Measurements from ENCODE around the gene DSN1. TPM values are rescaled to one million over a fixed set of nuclear protein-coding genes. Genes with fewer than 3 reads are reported as not detected.

Gene DSN1
- total and polyA plus RNA-seq, 2 donors (not counting 1 experiment from before 2014, with no cell fraction given) = 8.3 to 13.4 TPM

DNA sequence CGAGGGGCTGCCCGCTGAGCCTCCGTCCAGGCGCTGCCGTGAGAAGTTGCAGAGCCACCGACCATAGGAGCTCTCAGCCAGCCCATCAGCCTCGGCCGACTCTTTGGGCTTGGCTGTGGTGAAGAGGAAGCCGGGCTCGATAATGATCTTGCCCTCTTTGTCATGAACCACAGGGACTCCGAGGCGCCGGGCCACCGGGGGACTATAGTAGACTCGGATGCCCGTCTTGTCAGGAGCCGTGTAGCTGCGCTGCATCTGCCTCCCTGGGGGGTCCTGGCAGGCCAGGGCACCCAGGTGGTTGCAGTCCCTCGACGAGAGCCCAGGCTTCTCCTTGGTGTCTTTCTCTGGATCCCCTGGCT is 20.5 kb upstream of the DSN1 start:
- H3K79me2 ChIP-seq (ENCODE audit: control insufficient read depth, insufficient read depth, low read length) = peaks cover 12% of the 10 kb centered on the region
- H4K20me1 ChIP-seq (ENCODE audit: control insufficient read depth, extremely low read depth, insufficient read depth, low read length) = no peaks in the 10 kb centered on the region
- H3K4me3 ChIP-seq (replicated peaks in 1 of 4; ENCODE audit: control extremely low read depth in 1 of 4, insufficient read depth in 1 of 4, low read depth in 3 of 4, low read length in 4 of 4) = no peak overlapping the region
- no peak overlapping the region for H3K4me2 ChIP-seq (ENCODE audit: extremely low read depth, insufficient read depth, low read length)
- H3K36me3 ChIP-seq (ENCODE audit: control insufficient read depth, insufficient read depth, low read length) = peaks cover 40% of the 10 kb centered on the region
- H3K27me3 ChIP-seq (ENCODE audit: control insufficient read depth, insufficient read depth, low read length) = no peaks in the 10 kb centered on the region
- no peak overlapping the region for H2AFZ ChIP-seq (ENCODE audit: low read length)
- DNase-seq (ENCODE audit: low read depth in 2 of 2) = no peak
- H3K9me3 ChIP-seq (ENCODE audit: control insufficient read depth, insufficient read depth, low read depth, low read length) = no peaks in the 10 kb centered on the region
- H3K27ac ChIP-seq (ENCODE audit: insufficient read depth, low read length) = no peak overlapping the region
- no peaks in the 10 kb centered on the region for H3K4me1 ChIP-seq (ENCODE audit: control insufficient read depth, extremely low read depth, insufficient read depth, low read length)
- no peak overlapping the region for H3K9ac ChIP-seq (ENCODE audit: insufficient read depth, low read length)
- TF ChIP-seq EZH2 (IDR thresholded peaks at IDR 0.05; ENCODE audit: low read length, missing control alignments) = no peak
- no peak for TF ChIP-seq CTCF (conservative IDR thresholded peaks at IDR 0.05 in 1 of 2, IDR thresholded peaks at IDR 0.05 in 1 of 2; ENCODE audit: low read depth in 1 of 2, low read length in 2 of 2)

DNA sequence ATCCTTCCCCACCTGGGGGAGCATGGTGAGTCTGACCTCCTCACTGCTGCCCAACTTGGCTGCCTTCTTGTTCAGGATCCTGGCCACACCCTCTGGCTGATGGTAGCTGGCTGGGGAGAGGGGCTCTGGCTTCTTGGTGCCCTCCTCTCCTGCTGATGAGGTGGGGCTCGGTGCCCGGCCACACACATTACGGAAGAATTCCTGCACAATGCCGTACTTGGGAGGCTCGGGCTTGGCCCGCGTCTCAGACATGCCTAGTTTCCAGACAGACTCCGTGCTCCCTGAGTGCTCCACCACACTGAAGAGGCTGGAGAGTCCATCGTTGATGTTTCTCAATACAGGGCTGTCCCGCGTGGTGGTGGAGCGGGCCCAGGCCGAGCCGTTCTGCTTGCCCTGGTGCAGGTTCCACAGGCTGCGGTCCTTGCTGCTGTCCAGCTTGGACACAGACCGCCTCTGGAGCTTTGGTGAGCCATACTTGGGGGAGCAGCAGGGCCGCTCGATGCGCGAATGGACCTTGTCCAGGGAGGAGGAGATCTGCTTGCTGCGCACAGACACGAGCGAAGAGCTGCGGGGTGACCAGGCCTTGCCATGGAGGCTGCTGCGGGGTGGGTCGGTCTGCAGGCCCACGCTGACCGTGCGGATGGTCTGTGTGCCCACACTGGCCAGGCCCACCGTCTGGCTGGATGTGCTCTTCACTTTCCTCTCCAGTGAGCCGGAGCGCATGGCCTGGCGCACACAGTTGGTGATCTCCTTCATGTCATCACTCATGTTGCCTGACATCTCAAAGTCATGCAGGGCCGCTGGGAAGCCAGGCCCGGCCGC is 19.9 kb upstream of the DSN1 start:
- Histone ChIP-seq H3K9me3 (ENCODE audit: control insufficient read depth, insufficient read depth, low read depth, low read length) (no peaks in the 10 kb centered on the region), H3K79me2 (ENCODE audit: control insufficient read depth, insufficient read depth, low read length) (peaks cover 13% of the 10 kb centered on the region), H3K36me3 (ENCODE audit: control insufficient read depth, insufficient read depth, low read length) (peaks cover 39% of the 10 kb centered on the region), H3K9ac (ENCODE audit: insufficient read depth, low read length) (no peak overlapping the region), H3K4me1 (ENCODE audit: control insufficient read depth, extremely low read depth, insufficient read depth, low read length) (no peaks in the 10 kb centered on the region), H4K20me1 (ENCODE audit: control insufficient read depth, extremely low read depth, insufficient read depth, low read length) (no peaks in the 10 kb centered on the region), H3K4me2 (ENCODE audit: extremely low read depth, insufficient read depth, low read length) (no peak overlapping the region), H3K4me3 (replicated peaks in 1 of 4; ENCODE audit: control extremely low read depth in 1 of 4, insufficient read depth in 1 of 4, low read depth in 3 of 4, low read length in 4 of 4) (no peak overlapping the region), H3K27me3 (ENCODE audit: control insufficient read depth, insufficient read depth, low read length) (no peaks in the 10 kb centered on the region), H3K27ac (ENCODE audit: insufficient read depth, low read length) (no peak overlapping the region), H2AFZ (ENCODE audit: low read length) (no peak overlapping the region)
- DNase-seq (ENCODE audit: low read depth in 2 of 2) = no peak
- TF ChIP-seq CTCF (conservative IDR thresholded peaks at IDR 0.05 in 1 of 2, IDR thresholded peaks at IDR 0.05 in 1 of 2; ENCODE audit: low read depth in 1 of 2, low read length in 2 of 2) = no peak
- no peak for TF ChIP-seq EZH2 (IDR thresholded peaks at IDR 0.05; ENCODE audit: low read length, missing control alignments)

DNA sequence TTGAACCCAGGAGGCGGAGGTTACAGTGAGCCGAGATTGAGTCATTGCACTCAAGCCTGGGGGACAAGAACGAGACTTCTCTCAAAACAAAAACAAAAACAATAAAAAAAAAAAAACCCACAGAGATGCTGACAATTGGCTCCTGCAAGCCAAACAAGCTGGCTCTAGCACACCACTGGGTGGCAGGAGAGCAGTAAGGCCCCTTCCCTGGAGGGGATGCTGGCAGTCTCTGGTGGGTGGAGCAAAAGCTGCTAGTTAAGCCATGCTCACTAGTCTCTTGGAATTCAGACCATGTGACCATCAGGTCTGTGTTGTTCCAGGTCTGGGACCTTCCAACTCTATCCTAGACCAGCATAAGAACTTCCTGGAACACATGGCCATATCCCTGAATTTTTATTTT is 18.9 kb upstream of the DSN1 start:
- no peaks in the 10 kb centered on the region for H3K9me3 ChIP-seq (ENCODE audit: control insufficient read depth, insufficient read depth, low read depth, low read length)
- no peaks in the 10 kb centered on the region for H4K20me1 ChIP-seq (ENCODE audit: control insufficient read depth, extremely low read depth, insufficient read depth, low read length)
- no peaks in the 10 kb centered on the region for H3K27me3 ChIP-seq (ENCODE audit: control insufficient read depth, insufficient read depth, low read length)
- no peak overlapping the region for H2AFZ ChIP-seq (ENCODE audit: low read length)
- H3K36me3 ChIP-seq (ENCODE audit: control insufficient read depth, insufficient read depth, low read length) = peaks cover 34% of the 10 kb centered on the region
- H3K4me3 ChIP-seq (replicated peaks in 1 of 4; ENCODE audit: control extremely low read depth in 1 of 4, insufficient read depth in 1 of 4, low read depth in 3 of 4, low read length in 4 of 4) = no peak overlapping the region
- H3K4me2 ChIP-seq (ENCODE audit: extremely low read depth, insufficient read depth, low read length) = no peak overlapping the region
- peak; percentile 47 to 52 for TF ChIP-seq CTCF (conservative IDR thresholded peaks at IDR 0.05 in 1 of 2, IDR thresholded peaks at IDR 0.05 in 1 of 2; ENCODE audit: low read depth in 1 of 2, low read length in 2 of 2)
- no peak for TF ChIP-seq EZH2 (IDR thresholded peaks at IDR 0.05; ENCODE audit: low read length, missing control alignments)
- H3K27ac ChIP-seq (ENCODE audit: insufficient read depth, low read length) = no peak overlapping the region
- DNase-seq (ENCODE audit: low read depth in 2 of 2) = peak; percentile 65 to 76
- peaks cover 13% of the 10 kb centered on the region for H3K79me2 ChIP-seq (ENCODE audit: control insufficient read depth, insufficient read depth, low read length)
- no peaks in the 10 kb centered on the region for H3K4me1 ChIP-seq (ENCODE audit: control insufficient read depth, extremely low read depth, insufficient read depth, low read length)
- no peak overlapping the region for H3K9ac ChIP-seq (ENCODE audit: insufficient read depth, low read length)
